Measurements from ENCODE around the gene CCDC24. TPM values are rescaled to one million over a fixed set of nuclear protein-coding genes. Genes with fewer than 3 reads are reported as not detected.

The CCDC24 gene
- total and polyA plus RNA-seq, 3 donors from 2014 or later, result 28.8 to 64.9 (median 31.3) TPM

- TF ChIP-seq, protein P1, sequence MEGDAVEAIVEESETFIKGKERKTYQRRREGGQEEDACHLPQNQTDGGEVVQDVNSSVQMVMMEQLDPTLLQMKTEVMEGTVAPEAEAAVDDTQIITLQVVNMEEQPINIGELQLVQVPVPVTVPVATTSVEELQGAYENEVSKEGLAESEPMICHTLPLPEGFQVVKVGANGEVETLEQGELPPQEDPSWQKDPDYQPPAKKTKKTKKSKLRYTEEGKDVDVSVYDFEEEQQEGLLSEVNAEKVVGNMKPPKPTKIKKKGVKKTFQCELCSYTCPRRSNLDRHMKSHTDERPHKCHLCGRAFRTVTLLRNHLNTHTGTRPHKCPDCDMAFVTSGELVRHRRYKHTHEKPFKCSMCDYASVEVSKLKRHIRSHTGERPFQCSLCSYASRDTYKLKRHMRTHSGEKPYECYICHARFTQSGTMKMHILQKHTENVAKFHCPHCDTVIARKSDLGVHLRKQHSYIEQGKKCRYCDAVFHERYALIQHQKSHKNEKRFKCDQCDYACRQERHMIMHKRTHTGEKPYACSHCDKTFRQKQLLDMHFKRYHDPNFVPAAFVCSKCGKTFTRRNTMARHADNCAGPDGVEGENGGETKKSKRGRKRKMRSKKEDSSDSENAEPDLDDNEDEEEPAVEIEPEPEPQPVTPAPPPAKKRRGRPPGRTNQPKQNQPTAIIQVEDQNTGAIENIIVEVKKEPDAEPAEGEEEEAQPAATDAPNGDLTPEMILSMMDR (IDR thresholded peaks at IDR 0.05), result no peak
- no peak for TF ChIP-seq POLR2A (IDR thresholded peaks at IDR 0.05)
- Histone ChIP-seq H3K9me3 (no peaks in the 10 kb centered on the region), H3K27me3 (no peaks in the 10 kb centered on the region), H3K4me3 (no peak overlapping the region), H3K4me1 (peaks cover 7% of the 10 kb centered on the region), H3K36me3 (ENCODE audit: low read depth, missing control alignments) (no peaks in the 10 kb centered on the region), H3K27ac (no peak overlapping the region)
- 92 to 97% methylated on average over 4 to 6 of the region's 8 CpGs for whole genome bisulfite sequencing, 2 donors
- no peak for DNase-seq
- intact Hi-C loops (cut with DNase I; ENCODE audit: low total_unique reads), result no loop called here
Measured at GRCh38 chr1:44021156-44021555, 29.8 kb downstream of the CCDC24 start.

- intact Hi-C loops (cut with DNase I; ENCODE audit: low total_unique reads), result no loop called here
- Histone ChIP-seq H3K4me3 (no peak overlapping the region), H3K9me3 (no peaks in the 10 kb centered on the region), H3K36me3 (ENCODE audit: low read depth, missing control alignments) (no peaks in the 10 kb centered on the region), H3K27me3 (no peaks in the 10 kb centered on the region), H3K27ac (no peak overlapping the region), H3K4me1 (peaks cover under 1% of the 10 kb centered on the region)
- TF ChIP-seq, protein P1 (IDR thresholded peaks at IDR 0.05), result no peak
- no peak for TF ChIP-seq POLR2A (IDR thresholded peaks at IDR 0.05)
- no peak for DNase-seq
- WGBS, 2 donors, result 55 to 68% methylated on average over 8 to 10 of the region's 10 CpGs
Measured at GRCh38 chr1:44021581-44022321, 30.4 kb downstream of the CCDC24 start.

DNA sequence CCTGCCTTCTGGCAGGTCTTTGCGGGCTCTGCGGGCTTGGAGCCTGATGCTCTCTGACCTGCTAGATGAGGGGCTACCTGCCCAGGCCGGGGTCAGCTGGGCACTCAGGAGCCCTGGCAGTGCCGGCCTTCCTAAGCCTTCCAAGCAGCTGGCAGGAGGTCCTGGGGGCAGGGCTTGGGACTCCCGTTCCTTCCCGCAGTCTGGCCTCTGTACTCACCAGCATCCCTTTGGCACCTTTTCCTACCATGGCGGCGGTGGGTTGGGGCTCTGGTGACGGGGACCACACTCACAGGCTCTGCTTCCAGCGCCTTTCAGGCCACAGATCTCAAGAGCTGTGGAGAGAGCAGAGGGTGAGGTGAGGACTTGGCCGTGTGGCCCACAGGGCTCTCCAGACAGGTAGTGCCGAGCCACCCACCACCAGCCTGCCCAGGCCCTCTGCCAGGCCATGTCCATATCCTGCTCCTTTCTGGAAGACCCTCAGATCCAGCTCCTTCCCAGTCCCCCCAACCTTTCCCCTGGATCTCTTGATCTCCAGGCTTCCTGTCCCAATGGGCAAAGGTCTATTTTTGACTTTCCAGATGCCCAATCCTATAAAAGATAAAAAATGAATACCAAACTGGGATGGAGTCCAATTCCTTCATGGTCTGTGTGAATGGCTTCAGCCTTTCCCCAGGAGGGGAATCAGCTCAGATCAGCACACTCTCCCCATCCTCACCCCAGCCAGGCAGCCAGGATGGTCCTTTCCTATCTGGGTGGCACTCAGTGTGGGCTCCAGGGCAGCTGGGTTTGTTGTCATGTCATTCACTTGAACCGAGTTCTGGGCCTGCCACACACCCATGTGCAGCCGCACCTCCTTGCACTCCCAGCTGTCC is 32.9 kb downstream of the CCDC24 start:
- no peak for TF ChIP-seq POLR2A (IDR thresholded peaks at IDR 0.05)
- TF ChIP-seq, protein P1 (IDR thresholded peaks at IDR 0.05), result no peak
- H3K36me3 ChIP-seq (ENCODE audit: low read depth, missing control alignments), result no peaks in the 10 kb centered on the region
- no peaks in the 10 kb centered on the region for H3K4me1 ChIP-seq
- no peaks in the 10 kb centered on the region for H3K9me3 ChIP-seq
- 89 to 94% methylated on average over 6 to 14 of the region's 14 CpGs for WGBS, 2 donors
- intact Hi-C loops (cut with DNase I; ENCODE audit: low total_unique reads), result no loop called here
- no peak overlapping the region for H3K4me3 ChIP-seq
- no peak overlapping the region for H3K27ac ChIP-seq
- no peak for DNase-seq
- no peaks in the 10 kb centered on the region for H3K27me3 ChIP-seq

DNA sequence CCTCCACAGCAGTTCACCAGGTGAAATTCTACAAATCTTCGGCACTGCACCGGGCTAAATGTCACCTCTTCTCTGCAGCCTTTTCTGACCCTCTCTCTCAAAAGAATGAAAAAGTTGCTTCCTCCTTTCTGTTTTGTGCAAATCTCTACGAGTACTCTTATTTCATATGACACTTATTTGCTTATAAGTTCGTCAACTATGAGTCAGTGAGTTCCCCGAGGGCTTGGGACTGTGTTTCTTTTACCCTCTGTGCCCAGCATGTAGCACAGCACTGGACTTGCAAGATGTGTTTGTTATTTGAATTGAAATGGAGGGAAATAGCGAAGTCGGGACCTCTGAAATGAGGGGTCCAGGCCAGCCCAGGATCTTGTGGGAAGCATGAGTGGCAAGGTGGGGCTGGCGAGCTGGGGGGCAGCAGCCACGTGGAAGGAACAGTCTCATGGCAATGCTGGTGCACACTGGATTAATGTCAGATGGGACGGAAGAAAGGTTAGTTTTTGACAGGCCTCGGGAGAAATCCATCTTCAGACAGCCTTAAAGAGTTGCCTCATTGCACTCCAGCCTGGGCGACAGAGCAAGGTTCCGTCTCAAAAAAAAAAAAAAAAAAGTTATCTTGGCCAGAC is 33.6 kb downstream of the CCDC24 start:
- Histone ChIP-seq H3K4me3 (no peak overlapping the region), H3K36me3 (ENCODE audit: low read depth, missing control alignments) (no peaks in the 10 kb centered on the region), H3K27ac (no peak overlapping the region), H3K4me1 (peaks cover 4% of the 10 kb centered on the region), H3K9me3 (no peaks in the 10 kb centered on the region), H3K27me3 (no peaks in the 10 kb centered on the region)
- TF ChIP-seq POLR2A (IDR thresholded peaks at IDR 0.05), result no peak
- TF ChIP-seq, protein P1 (IDR thresholded peaks at IDR 0.05), result no peak
- DNase-seq, result no peak
- intact Hi-C loops (cut with DNase I; ENCODE audit: low total_unique reads), result no loop called here
- WGBS, 2 donors, result 86 to 93% methylated on average over 13 of the region's 13 CpGs
